ENCODE data around the gene BCAT1. TPM values are rescaled to one million over a fixed set of nuclear protein-coding genes. Genes with fewer than 3 reads are reported as not detected.

The BCAT1 gene
- total and polyA plus RNA-seq, 9 of the 15 experiments (the other 6 are each of a cell fraction or from before 2014, with no cell fraction given): 38.5 to 157 (median 66.8) TPM

DNA sequence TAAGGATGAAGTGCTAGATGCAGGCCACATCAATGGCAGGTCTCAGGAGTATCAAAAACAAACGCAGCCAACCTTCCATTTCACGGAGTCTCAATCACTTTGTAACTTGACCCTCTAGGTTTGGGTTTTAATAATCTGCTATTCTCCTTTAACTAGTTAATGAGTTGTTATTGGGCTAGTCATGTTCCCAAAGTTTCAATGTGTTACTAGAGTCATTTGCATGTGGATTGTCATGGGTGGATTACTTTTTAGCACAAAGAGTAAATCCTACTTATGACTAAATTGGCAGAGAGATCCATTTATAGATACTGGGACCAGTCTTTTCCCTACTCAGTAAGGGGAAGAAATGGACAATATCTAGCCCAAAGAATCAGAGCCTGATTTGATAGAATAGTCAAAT is 151.0 kb downstream of the BCAT1 start:
- in situ Hi-C loops (cut with MboI): loop anchor here (25.0 kb wide), 1 partner anchor 686 kb away; no protein-coding TSS in a partner anchor
- Histone ChIP-seq H3K4me1 (replicated peaks in 1 of 2; ENCODE audit: control insufficient read depth in 2 of 2, insufficient read depth in 2 of 2, low read length in 2 of 2) (0 out of 5 replicates have a peak, but pooled peaks cover 0 to 2% of the 10 kb centered on the region in 2 experiments), H3K27me3 (ENCODE audit: control insufficient read depth in 2 of 2, insufficient read depth in 2 of 2, low read length in 2 of 2) (no peaks in the 10 kb centered on the region), H3K4me3 (no peak overlapping the region), H3K36me3 (ENCODE audit: control insufficient read depth, insufficient read depth, low read length) (no peaks in the 10 kb centered on the region), H3K27ac (ENCODE audit: extremely low read depth, low read depth, low read length) (no peak overlapping the region), H3K4me2 (ENCODE audit: insufficient read depth, low read length) (no peak overlapping the region), H2AFZ (ENCODE audit: low read depth, low read length) (no peak overlapping the region), H3K9me1 (ENCODE audit: control insufficient read depth, insufficient read depth, low read length) (no peaks in the 10 kb centered on the region), H3K79me2 (ENCODE audit: control insufficient read depth, insufficient read depth, low read length) (no peaks in the 10 kb centered on the region), H3K9me3 (replicated peaks; ENCODE audit: control insufficient read depth, insufficient read depth, low read depth, low read length) (no peaks in the 10 kb centered on the region), H3K9ac (ENCODE audit: insufficient read depth in 1 of 2, low read depth in 2 of 2, low read length in 2 of 2) (no peak overlapping the region), H4K20me1 (replicated peaks; ENCODE audit: control insufficient read depth, insufficient read depth, low read length) (no peaks in the 10 kb centered on the region)
- no TSS peak for BruUV-seq (replicated peaks)
- 19% methylated on average over 2 of the region's 2 CpGs for WGBS (ENCODE audit: insufficient coverage, low coverage, missing lambda C conversion rate)
- TF ChIP-seq, protein P1, sequence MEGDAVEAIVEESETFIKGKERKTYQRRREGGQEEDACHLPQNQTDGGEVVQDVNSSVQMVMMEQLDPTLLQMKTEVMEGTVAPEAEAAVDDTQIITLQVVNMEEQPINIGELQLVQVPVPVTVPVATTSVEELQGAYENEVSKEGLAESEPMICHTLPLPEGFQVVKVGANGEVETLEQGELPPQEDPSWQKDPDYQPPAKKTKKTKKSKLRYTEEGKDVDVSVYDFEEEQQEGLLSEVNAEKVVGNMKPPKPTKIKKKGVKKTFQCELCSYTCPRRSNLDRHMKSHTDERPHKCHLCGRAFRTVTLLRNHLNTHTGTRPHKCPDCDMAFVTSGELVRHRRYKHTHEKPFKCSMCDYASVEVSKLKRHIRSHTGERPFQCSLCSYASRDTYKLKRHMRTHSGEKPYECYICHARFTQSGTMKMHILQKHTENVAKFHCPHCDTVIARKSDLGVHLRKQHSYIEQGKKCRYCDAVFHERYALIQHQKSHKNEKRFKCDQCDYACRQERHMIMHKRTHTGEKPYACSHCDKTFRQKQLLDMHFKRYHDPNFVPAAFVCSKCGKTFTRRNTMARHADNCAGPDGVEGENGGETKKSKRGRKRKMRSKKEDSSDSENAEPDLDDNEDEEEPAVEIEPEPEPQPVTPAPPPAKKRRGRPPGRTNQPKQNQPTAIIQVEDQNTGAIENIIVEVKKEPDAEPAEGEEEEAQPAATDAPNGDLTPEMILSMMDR (IDR thresholded peaks at IDR 0.05 in 2 of 3, conservative IDR thresholded peaks at IDR 0.05 in 1 of 3; ENCODE audit: insufficient read depth in 2 of 3, low read depth in 1 of 3, low read length in 3 of 3): no peak
- TF ChIP-seq ETV6 (IDR thresholded peaks at IDR 0.05; ENCODE audit: borderline replicate concordance in 1 of 2, low read depth in 2 of 2, low read length in 1 of 2) (no peak), ETV6 (CRISPR knock-in tag; IDR thresholded peaks at IDR 0.05; ENCODE audit: borderline replicate concordance) (no peak), TFAM (CRISPR knock-in tag; conservative IDR thresholded peaks at IDR 0.05) (no peak), CBX8 (IDR thresholded peaks at IDR 0.05; ENCODE audit: borderline replicate concordance, extremely low read depth, low read depth, low read length, poor library complexity, severe bottlenecking) (no peak), CCAR2 (IDR thresholded peaks at IDR 0.05; ENCODE audit: low read depth, low read length) (no peak), COPS2 (conservative IDR thresholded peaks at IDR 0.05) (no peak), POLR2B (IDR thresholded peaks at IDR 0.05; ENCODE audit: low read depth, partially characterized antibody) (no peak), HCFC1 (IDR thresholded peaks at IDR 0.05; ENCODE audit: low read depth, low read length) (no peak), SMARCA5 (IDR thresholded peaks at IDR 0.05) (no peak)
- TF ChIP-seq, protein P2, sequence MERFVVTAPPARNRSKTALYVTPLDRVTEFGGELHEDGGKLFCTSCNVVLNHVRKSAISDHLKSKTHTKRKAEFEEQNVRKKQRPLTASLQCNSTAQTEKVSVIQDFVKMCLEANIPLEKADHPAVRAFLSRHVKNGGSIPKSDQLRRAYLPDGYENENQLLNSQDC (CRISPR knock-in tag; IDR thresholded peaks at IDR 0.05): no peak
- TF ChIP-seq, protein P3, sequence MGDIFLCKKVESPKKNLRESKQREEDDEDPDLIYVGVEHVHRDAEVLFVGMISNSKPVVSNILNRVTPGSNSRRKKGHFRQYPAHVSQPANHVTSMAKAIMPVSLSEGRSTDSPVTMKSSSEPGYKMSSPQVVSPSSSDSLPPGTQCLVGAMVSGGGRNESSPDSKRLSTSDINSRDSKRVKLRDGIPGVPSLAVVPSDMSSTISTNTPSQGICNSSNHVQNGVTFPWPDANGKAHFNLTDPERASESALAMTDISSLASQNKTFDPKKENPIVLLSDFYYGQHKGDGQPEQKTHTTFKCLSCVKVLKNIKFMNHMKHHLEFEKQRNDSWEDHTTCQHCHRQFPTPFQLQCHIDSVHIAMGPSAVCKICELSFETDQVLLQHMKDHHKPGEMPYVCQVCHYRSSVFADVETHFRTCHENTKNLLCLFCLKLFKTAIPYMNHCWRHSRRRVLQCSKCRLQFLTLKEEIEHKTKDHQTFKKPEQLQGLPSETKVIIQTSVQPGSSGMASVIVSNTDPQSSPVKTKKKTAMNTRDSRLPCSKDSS (IDR thresholded peaks at IDR 0.05; ENCODE audit: low read depth, partially characterized antibody): no peak
- TF ChIP-seq, protein P4, sequence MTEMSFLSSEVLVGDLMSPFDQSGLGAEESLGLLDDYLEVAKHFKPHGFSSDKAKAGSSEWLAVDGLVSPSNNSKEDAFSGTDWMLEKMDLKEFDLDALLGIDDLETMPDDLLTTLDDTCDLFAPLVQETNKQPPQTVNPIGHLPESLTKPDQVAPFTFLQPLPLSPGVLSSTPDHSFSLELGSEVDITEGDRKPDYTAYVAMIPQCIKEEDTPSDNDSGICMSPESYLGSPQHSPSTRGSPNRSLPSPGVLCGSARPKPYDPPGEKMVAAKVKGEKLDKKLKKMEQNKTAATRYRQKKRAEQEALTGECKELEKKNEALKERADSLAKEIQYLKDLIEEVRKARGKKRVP (CRISPR knock-in tag; IDR thresholded peaks at IDR 0.05): no peak
- no peak for DNase-seq (ENCODE audit: extremely low read depth in 1 of 4, low spot score in 3 of 4)
- intact Hi-C loops (cut with micrococcal nuclease): no loop called here
- FAIRE-seq: no peak
- CTCF ChIA-PET (ENCODE audit: low intra/inter-chr PET ratio): no interaction called here
- ATAC-seq: no peak
- POLR2A ChIA-PET: no interaction called here
